Measurements from ENCODE around the gene CTSO. TPM values are rescaled to one million over a fixed set of nuclear protein-coding genes. Genes with fewer than 3 reads are reported as not detected.

Gene CTSO
- total RNA-seq, 1 experiment from 2014 or later = 2.8 TPM

DNA sequence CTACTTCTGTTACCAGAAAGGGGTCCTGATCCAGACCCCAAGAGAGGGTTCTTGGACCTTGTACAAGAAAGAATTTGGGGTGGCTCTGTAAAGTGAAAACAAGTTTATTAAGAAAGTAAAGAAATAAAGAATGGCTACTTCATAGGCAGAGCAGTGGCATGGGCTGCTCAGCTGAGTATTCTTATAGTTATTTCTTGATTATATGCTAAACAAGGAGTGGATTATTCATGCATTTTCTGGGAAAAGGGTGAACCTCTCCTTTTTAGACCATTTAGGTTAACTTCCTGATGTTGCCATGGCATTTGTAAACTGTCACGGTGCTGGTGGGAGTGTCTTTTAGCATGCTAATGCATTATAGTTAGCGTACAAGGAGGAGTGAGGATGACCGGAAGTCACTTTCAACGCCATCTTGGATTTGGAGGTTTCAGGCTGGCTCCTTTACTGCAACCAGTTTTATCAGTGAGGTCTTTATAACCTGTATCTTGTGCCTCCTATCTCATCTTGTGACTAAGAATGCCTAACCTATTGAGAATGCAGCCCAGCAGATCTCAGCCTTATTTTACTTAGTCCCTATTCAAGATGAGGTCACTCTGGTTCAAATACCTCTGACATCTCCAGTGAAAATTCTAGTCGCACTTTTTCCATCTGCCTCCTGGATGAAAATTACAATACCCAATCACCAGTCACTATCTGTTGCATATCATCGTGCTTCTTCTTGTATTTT is 65.7 kb downstream of the CTSO start:
- Histone ChIP-seq H3K36me3 (ENCODE audit: low read depth, low read length) (no peaks in the 10 kb centered on the region), H3F3A (ENCODE audit: low read length, unreplicated experiment) (no peaks in the 10 kb centered on the region), H3K4me2 (ENCODE audit: low read length) (no peak overlapping the region), H4K20me1 (ENCODE audit: low read length) (no peaks in the 10 kb centered on the region), H3K9me2 (replicated peaks; ENCODE audit: low read length) (no peaks in the 10 kb centered on the region), H3K9me3 (ENCODE audit: low read length) (no peaks in the 10 kb centered on the region), H3K79me2 (ENCODE audit: low read length) (no peaks in the 10 kb centered on the region), H3K4me1 (ENCODE audit: insufficient read depth, low read length) (no peaks in the 10 kb centered on the region), H3K27me3 (ENCODE audit: low read length) (no peaks in the 10 kb centered on the region), H3K27ac (ENCODE audit: low read length) (no peak overlapping the region), H3K4me3 (ENCODE audit: low read length) (no peak overlapping the region), H3K9ac (ENCODE audit: low read length) (no peak overlapping the region), H2AFZ (ENCODE audit: low read length) (no peak overlapping the region)
- BruUV-seq (replicated peaks) = no TSS peak
- intact Hi-C loops (cut with micrococcal nuclease) = no loop called here
- TF ChIP-seq, protein P1, sequence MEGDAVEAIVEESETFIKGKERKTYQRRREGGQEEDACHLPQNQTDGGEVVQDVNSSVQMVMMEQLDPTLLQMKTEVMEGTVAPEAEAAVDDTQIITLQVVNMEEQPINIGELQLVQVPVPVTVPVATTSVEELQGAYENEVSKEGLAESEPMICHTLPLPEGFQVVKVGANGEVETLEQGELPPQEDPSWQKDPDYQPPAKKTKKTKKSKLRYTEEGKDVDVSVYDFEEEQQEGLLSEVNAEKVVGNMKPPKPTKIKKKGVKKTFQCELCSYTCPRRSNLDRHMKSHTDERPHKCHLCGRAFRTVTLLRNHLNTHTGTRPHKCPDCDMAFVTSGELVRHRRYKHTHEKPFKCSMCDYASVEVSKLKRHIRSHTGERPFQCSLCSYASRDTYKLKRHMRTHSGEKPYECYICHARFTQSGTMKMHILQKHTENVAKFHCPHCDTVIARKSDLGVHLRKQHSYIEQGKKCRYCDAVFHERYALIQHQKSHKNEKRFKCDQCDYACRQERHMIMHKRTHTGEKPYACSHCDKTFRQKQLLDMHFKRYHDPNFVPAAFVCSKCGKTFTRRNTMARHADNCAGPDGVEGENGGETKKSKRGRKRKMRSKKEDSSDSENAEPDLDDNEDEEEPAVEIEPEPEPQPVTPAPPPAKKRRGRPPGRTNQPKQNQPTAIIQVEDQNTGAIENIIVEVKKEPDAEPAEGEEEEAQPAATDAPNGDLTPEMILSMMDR (conservative IDR thresholded peaks at IDR 0.05; ENCODE audit: low read depth, low read length) = no peak
- TF ChIP-seq EZH2 (IDR thresholded peaks at IDR 0.05; ENCODE audit: low read length, unreplicated experiment) = no peak
- no peak for TF ChIP-seq EZH2phosphoT487 (IDR thresholded peaks at IDR 0.05; ENCODE audit: borderline replicate concordance, low read length)
- POLR2A ChIA-PET (ENCODE audit: unreplicated experiment) = no interaction called here
- CTCF ChIA-PET = no interaction called here
- DNase-seq (no peak), ATAC-seq (no peak)

DNA sequence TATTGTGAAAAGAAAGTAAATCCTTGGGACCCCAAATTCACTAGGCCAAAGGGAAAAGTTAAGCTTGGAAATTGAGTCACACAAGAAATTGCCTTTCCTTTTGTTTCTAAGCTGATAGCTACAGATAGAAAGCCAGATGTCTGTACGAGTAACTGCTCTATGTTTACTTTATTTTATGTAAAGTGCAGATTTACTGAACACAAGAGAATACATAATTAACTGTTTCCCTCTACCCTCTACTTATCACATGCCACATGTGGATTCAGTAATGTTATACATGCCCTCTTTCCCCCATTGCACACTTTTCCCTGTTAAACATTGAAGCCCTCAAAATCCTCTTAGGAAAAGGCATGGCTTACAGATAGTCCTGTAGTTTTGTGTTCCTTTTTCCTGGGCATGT is 66.6 kb downstream of the CTSO start:
- Histone ChIP-seq H3K4me3 (ENCODE audit: low read length) (no peak overlapping the region), H3K4me1 (ENCODE audit: insufficient read depth, low read length) (no peaks in the 10 kb centered on the region), H3K36me3 (ENCODE audit: low read depth, low read length) (no peaks in the 10 kb centered on the region), H2AFZ (ENCODE audit: low read length) (no peak overlapping the region), H3K4me2 (ENCODE audit: low read length) (no peak overlapping the region), H3F3A (ENCODE audit: low read length, unreplicated experiment) (no peaks in the 10 kb centered on the region), H3K79me2 (ENCODE audit: low read length) (no peaks in the 10 kb centered on the region), H3K9ac (ENCODE audit: low read length) (no peak overlapping the region), H4K20me1 (ENCODE audit: low read length) (no peaks in the 10 kb centered on the region), H3K27ac (ENCODE audit: low read length) (no peak overlapping the region), H3K9me3 (ENCODE audit: low read length) (no peaks in the 10 kb centered on the region), H3K9me2 (replicated peaks; ENCODE audit: low read length) (no peaks in the 10 kb centered on the region), H3K27me3 (ENCODE audit: low read length) (no peaks in the 10 kb centered on the region)
- TF ChIP-seq, protein P1 (conservative IDR thresholded peaks at IDR 0.05; ENCODE audit: low read depth, low read length) = no peak
- TF ChIP-seq EZH2 (IDR thresholded peaks at IDR 0.05; ENCODE audit: low read length, unreplicated experiment) (no peak), EZH2phosphoT487 (IDR thresholded peaks at IDR 0.05; ENCODE audit: borderline replicate concordance, low read length) (no peak)
- ATAC-seq = no peak
- ChIA-PET CTCF (no interaction called here), POLR2A (ENCODE audit: unreplicated experiment) (no interaction called here)
- BruUV-seq (replicated peaks) = no TSS peak
- DNase-seq = no peak
- intact Hi-C loops (cut with micrococcal nuclease) = no loop called here

DNA sequence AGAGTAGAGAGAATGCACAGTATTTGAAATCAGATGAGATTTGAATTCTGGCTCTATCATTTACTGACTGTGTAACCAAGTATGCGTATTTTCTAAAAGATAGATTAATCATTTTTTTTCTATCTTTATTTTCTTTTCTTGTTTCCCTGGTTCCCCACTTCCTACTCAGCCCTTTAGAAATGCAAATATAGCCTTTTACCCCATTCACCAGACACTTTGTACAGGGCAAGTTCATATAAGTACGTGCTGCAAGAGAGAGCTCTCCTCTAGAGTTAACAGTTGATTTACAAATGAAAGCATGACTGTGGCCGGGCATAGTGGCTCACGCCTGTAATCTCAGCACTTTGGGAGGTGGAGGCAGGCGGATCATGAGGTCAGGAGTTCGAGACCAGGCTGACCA is 68.0 kb downstream of the CTSO start:
- TF ChIP-seq, protein P1 (conservative IDR thresholded peaks at IDR 0.05; ENCODE audit: low read depth, low read length) = no peak
- TF ChIP-seq EZH2phosphoT487 (IDR thresholded peaks at IDR 0.05; ENCODE audit: borderline replicate concordance, low read length) (no peak), EZH2 (IDR thresholded peaks at IDR 0.05; ENCODE audit: low read length, unreplicated experiment) (no peak)
- intact Hi-C loops (cut with micrococcal nuclease) = no loop called here
- no peaks in the 10 kb centered on the region for H3K27me3 ChIP-seq (ENCODE audit: low read length)
- H3K9me3 ChIP-seq (ENCODE audit: low read length) = no peaks in the 10 kb centered on the region
- ChIA-PET CTCF (no interaction called here), POLR2A (ENCODE audit: unreplicated experiment) (no interaction called here)
- no peaks in the 10 kb centered on the region for H3K9me2 ChIP-seq (replicated peaks; ENCODE audit: low read length)
- H3F3A ChIP-seq (ENCODE audit: low read length, unreplicated experiment) = no peaks in the 10 kb centered on the region
- H3K9ac ChIP-seq (ENCODE audit: low read length) = no peak overlapping the region
- BruUV-seq (replicated peaks) = no TSS peak
- H3K27ac ChIP-seq (ENCODE audit: low read length) = no peak overlapping the region
- no peak overlapping the region for H3K4me3 ChIP-seq (ENCODE audit: low read length)
- H3K36me3 ChIP-seq (ENCODE audit: low read depth, low read length) = no peaks in the 10 kb centered on the region
- no peak for DNase-seq
- H3K4me1 ChIP-seq (ENCODE audit: insufficient read depth, low read length) = no peaks in the 10 kb centered on the region
- ATAC-seq = no peak
- H2AFZ ChIP-seq (ENCODE audit: low read length) = no peak overlapping the region
- H3K4me2 ChIP-seq (ENCODE audit: low read length) = no peak overlapping the region
- H3K79me2 ChIP-seq (ENCODE audit: low read length) = no peaks in the 10 kb centered on the region
- no peaks in the 10 kb centered on the region for H4K20me1 ChIP-seq (ENCODE audit: low read length)

Data from PC-3 (cell line).